NB4 (cell line): ENCODE data around the gene PCDHGB4.

Source experiments
- MAX ChIP-seq: IDR thresholded peaks from 2 replicates; pipeline ENCODE4 v1.6.1; 2011; ENCODE audit warnings: low read depth, low read length
- TF ChIP-seq, protein P1 (sequence below): IDR thresholded peaks from one replicate; pipeline ENCODE4 v1.5.1; 2012; ENCODE audit warnings: low read depth, low read length

DNA sequence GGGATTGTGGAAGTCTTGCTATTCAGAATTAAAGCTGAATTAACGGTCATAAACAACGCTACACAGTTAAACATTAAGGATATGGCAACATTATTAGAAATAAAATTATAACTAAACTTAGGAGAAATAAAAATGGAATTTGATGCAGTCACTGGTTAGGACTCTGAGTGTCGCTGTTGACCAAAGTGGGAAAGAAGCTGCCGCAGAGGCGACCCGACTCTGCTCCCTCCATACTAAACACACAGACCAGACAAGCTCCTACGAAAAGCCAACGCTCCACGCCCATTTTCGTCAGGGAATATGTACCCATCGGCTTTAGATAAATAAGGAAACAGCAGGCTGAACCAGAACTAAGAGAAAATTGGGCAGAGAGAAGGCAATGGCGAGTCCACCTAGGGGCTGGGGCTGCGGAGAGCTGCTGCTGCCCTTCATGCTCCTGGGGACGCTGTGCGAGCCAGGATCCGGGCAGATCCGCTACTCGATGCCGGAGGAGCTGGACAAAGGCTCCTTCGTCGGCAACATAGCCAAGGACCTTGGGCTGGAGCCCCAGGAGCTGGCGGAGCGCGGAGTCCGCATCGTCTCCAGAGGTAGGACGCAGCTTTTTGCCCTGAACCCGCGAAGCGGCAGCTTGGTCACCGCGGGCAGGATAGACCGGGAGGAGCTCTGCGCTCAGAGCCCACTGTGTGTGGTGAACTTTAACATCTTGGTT is 23.4 kb upstream of the PCDHGB4 start, which contains the start of gene PCDHGA5:
- TF ChIP-seq, protein P1, sequence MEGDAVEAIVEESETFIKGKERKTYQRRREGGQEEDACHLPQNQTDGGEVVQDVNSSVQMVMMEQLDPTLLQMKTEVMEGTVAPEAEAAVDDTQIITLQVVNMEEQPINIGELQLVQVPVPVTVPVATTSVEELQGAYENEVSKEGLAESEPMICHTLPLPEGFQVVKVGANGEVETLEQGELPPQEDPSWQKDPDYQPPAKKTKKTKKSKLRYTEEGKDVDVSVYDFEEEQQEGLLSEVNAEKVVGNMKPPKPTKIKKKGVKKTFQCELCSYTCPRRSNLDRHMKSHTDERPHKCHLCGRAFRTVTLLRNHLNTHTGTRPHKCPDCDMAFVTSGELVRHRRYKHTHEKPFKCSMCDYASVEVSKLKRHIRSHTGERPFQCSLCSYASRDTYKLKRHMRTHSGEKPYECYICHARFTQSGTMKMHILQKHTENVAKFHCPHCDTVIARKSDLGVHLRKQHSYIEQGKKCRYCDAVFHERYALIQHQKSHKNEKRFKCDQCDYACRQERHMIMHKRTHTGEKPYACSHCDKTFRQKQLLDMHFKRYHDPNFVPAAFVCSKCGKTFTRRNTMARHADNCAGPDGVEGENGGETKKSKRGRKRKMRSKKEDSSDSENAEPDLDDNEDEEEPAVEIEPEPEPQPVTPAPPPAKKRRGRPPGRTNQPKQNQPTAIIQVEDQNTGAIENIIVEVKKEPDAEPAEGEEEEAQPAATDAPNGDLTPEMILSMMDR: no peak
- TF ChIP-seq MAX: no peak
